GM21619 (cell line): ENCODE data around the gene TAX1BP1.

Experiments
- ATAC-seq: cut with Tn5 transposase; IDR thresholded peaks from one replicate; pipeline ENCODE4 v1.9.1; 2021; ENCODE audit not compliant: unreplicated experiment

TAX1BP1 gene

GRCh38 chr7:27777662-27778061, 37.7 kb downstream of the TAX1BP1 start:
- no peak for ATAC-seq

- ATAC-seq = no peak
Measured at GRCh38 chr7:27779873-27780272, 39.9 kb downstream of the TAX1BP1 start.

DNA sequence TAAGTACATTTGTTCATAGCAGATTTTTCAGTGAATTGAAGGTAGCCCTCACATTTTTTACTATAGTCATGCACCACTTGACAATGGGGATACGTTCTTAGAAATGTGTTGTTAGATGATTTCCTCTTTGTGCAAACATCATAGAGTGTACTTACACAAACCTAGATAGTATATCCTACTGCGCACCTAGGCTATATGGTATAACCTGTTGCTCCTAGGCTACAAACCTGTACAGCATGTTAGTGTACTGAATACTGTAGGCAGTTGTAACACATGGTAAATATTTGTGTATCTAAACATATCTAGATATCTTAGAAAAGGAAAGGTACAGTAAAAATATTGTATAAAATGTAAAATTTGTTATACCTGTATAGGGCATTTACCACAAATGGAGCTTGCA, 41.2 kb downstream of the TAX1BP1 start:
- ATAC-seq = no peak

DNA sequence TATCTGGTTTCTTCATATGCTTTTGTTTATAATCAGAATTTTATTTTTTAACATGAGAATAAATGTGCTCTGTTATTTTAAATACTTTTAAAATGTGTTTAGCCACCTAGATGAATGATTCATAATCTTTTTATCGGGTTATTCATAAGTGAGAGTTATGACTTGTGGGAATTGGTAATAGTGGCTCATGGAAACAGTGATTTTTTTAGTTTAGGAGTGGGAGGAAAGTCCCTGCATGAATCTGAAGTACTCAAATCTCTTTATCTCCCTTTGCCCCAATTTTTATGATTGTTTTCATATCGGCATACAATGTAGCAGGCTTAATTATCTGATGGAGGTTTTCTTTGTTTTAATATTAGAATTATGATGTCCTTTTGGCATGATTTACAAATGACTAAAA, 42.9 kb downstream of the TAX1BP1 start:
- no peak for ATAC-seq

DNA sequence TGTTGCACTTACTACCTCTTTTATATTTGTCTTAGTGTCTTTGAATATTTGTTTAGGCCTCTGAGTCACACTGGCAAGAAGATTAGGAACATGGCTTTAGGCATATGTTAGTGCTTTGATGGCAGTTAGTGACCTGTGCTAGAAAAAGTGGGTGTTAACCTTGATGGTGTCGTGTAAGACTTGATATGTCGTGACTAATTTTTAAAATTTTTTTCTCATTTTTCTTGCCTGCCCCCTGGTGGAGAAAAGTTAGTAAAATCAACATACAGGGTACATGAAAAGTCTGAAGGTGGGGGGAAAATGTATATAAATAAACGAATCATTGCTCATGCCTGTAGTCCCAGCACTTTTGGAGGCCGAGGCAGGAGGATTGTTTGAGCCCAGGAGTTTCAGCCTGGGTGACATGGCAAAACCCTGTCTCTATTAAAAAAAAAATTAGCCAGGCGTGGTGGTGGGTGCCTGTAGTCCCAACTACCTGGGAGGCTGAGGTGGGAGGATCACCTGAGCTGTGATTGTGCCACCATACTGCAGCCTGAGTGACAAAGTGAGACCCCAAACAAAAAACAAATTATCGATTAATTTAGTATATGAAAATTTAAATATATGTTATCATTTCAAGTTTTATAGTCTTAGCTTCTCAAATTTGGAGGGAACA, 44.6 kb downstream of the TAX1BP1 start:
- no peak for ATAC-seq

DNA sequence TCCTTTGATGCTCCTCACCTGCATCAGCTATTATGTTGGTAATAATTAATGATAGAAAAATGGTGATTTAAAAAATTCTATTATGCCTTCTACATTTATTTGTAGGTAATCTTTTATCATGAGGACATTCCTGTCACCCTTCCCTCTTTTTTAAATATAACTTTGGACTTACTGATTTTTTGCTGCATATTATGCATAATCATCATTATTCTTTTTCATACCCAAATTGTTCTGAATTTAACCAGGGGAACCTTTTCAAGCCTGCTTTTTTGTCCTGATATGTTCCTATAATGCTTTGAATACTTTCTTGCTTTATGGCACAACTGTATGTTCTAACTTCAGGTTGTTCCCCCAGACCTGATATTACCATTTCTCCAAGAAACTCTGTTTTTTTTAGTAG, 48.5 kb downstream of the TAX1BP1 start:
- no peak for ATAC-seq

GRCh38 chr7:27793780-27794179, 53.8 kb downstream of the TAX1BP1 start:
- ATAC-seq = no peak

DNA sequence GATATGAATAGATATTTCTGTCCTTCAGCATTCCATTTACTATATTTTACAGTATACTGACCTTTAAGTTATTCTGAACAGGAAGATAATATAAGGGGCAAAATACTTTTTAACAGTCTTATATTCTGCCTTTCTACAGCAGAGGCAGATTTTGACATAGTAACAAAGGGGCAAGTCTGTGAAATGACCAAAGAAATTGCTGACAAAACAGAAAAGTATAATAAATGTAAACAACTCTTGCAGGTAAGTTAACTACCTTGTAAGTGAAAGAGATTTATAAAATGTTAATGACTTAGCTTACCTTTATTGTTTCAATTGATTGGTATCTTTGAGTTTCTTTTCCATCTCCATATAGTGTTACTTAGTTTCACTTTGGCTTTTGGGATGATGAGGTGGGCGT, 56.0 kb downstream of the TAX1BP1 start:
- no peak for ATAC-seq

- no peak for ATAC-seq
Measured at GRCh38 chr7:27799212-27799611, 59.2 kb downstream of the TAX1BP1 start.

- ATAC-seq = no peak
Measured at GRCh38 chr7:27802999-27803398, 63.0 kb downstream of the TAX1BP1 start.

DNA sequence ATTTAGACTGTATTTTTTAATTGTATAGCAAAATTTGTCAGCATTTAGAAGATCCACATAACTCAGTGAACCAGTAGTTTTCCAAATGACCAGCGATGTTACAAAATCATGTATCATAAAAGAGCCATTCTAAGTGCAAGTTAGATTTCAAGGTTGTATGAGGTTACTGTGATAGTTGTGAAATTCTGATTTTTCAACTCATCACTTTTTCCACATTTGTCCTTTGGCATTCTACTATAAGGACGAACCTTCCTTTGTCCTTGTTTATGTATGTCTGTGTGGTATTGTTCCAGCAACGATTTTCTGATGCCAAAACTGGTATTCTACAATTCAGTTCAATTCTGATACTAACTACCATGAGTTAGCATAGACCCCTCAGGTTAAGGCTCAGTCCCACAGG, 64.2 kb downstream of the TAX1BP1 start:
- ATAC-seq = no peak

GRCh38 chr7:27808626-27809025, 68.7 kb downstream of the TAX1BP1 start:
- ATAC-seq = no peak

- ATAC-seq = no peak
Measured at GRCh38 chr7:27810186-27810585, 70.2 kb downstream of the TAX1BP1 start.

GRCh38 chr7:27812706-27813105, 72.7 kb downstream of the TAX1BP1 start:
- no peak for ATAC-seq

- no peak for ATAC-seq
Measured at GRCh38 chr7:27822245-27822644, 82.3 kb downstream of the TAX1BP1 start.

- ATAC-seq = no peak
Measured at GRCh38 chr7:27825891-27826290, 85.9 kb downstream of the TAX1BP1 start.

DNA sequence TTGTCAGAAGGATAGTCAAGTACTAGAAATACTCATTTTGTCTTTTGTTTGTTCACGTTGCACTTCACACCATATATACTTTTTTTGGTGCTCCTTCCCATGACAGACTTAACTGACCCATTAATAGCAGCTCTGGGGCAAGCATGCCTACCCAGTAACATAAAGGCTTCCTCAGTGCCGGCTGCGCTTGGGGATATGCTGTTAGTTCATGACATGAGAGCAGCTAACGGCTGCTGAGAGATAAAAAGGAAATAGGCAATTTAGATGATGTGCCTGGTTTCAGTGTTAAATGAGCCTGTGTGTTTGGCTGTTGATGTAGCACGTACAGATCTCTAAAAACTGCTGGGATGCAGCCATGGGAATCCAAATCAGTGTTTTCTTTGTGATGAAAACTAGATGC, 86.4 kb downstream of the TAX1BP1 start:
- no peak for ATAC-seq

- no peak for ATAC-seq
Measured at GRCh38 chr7:27834179-27834921, 94.4 kb downstream of the TAX1BP1 start.

DNA sequence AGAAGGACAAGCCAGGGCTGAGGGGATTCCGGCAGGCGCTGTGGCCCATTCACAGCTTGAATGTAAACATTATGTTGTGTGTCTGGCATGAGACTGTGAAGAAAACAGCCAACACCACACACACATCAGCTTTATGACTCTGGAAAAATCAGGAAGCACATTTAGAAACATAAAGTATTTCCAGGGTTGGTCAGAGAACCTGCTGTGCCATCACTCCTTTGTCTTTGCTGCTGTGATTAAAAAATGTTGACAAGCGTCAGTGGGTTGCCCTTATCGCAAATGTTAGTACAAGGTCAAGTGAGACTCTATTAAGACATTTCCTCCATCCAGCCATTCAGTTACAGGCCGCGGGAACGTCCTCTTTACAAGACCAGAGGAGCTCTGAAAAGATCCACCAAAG, 95.4 kb downstream of the TAX1BP1 start:
- no peak for ATAC-seq

DNA sequence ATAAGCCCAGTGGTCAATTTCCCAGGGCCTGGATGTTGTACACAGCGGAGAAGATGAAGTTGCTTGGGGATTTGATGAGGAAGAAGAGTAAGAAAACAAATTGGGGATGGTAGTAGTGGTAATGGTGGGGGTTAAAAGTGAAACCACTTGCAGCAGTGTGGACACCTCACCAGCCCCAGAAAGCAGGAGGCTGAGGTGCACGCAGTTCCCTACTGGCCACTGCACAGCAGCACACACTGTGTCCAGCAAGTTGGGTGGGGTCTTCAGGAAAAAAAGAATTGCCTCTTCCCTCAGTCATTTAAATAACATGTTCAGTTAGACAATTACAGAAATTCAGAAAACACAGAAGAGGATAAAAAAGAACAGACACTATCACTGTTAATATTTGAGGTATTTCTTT, 96.6 kb downstream of the TAX1BP1 start:
- ATAC-seq = no peak

DNA sequence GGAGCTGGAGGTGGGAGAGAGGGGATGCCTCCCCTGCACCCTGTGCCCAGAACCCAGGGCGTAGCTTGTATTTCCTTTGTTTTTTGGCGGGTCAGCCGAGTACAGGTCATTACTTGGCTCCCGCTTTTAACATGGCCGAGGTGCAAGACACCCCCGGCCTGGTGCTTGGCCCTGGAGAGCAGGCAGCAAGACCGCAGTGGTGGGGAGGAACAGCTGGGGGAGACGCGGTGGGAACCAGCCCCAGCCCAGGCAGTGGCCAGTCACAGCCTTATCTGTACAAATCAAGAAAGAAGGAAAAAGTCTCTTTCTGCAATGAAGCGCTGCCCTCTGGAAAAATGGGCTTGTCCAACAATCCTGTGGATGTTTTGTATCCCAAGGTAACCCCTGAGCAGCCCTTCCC, 99.1 kb downstream of the TAX1BP1 start:
- ATAC-seq = no peak

DNA sequence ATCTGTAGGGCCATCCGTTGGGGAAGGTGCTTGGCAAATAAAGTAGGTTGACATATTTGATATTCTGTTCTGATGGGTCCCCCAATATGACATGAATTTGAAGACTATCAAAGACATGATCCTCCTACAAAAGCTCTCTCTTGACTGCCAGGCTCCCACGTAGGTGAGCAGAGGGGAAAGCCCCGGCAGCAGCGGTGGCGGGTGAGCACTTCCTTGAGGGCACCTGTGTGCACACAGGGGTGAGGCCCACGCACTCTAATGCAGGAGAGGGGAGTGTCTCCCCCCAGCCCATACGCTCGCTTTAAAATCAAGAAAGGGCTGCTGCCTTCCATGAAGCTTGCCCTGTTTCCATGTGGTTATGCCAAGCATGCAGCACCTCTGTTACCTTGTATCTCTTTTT, 100.4 kb downstream of the TAX1BP1 start:
- ATAC-seq = no peak
